GM18951 (cell line): ENCODE data around the gene POLR3GL.

ENCODE experiments used
- POLR2A ChIP-seq: IDR thresholded peaks from 4 replicates; pipeline ENCODE4 v1.6.1; 2011; ENCODE audit warnings: mild to moderate bottlenecking; ENCODE audit not compliant: insufficient read length, insufficient read depth; ENCODE audit errors: extremely low read depth
- in situ Hi-C: fragments of 300-500 bp; cut with MboI; formaldehyde crosslinking; loops from one replicate; pipeline ENCODE4 v1.12.0; 2022; ENCODE audit warnings: low sequenced_read_pairs, mixed read lengths, inconsistent platforms; ENCODE audit not compliant: unreplicated experiment

The POLR3GL gene

GRCh38 chr1:145956781-145957442 lies 7.6 kb upstream of the POLR3GL start:
- in situ Hi-C loops: no loop called here
- TF ChIP-seq POLR2A: no peak

- peak; percentile 79 for TF ChIP-seq POLR2A
- in situ Hi-C loops: no loop called here
These were observed 6.8 kb upstream of the POLR3GL start, which contains the start of gene LIX1L for GRCh38 chr1:145957443-145958319. TSS of gene LIX1L (minus strand) at chr1:145958017. CDS start at chr1:145957927, 90 bp downstream.

GRCh38 chr1:145958734-145959133 lies 5.8 kb upstream of the POLR3GL start:
- TF ChIP-seq POLR2A: no peak
- in situ Hi-C loops: no loop called here

GRCh38 chr1:145959333-145959732 lies 5.2 kb upstream of the POLR3GL start:
- in situ Hi-C loops: no loop called here
- TF ChIP-seq POLR2A: no peak

- no peak for TF ChIP-seq POLR2A
- in situ Hi-C loops: no loop called here
These were observed 4.5 kb upstream of the POLR3GL start for GRCh38 chr1:145959957-145960467.

GRCh38 chr1:145960468-145961108 lies 3.9 kb upstream of the POLR3GL start:
- TF ChIP-seq POLR2A: peak; percentile 48
- in situ Hi-C loops: no loop called here

- no peak for TF ChIP-seq POLR2A
- in situ Hi-C loops: no loop called here
These were observed 3.4 kb upstream of the POLR3GL start for GRCh38 chr1:145961109-145961424.

GRCh38 chr1:145961425-145962156 lies 2.9 kb upstream of the POLR3GL start:
- TF ChIP-seq POLR2A: no peak
- in situ Hi-C loops: no loop called here

- peak; percentile 5 for TF ChIP-seq POLR2A
- in situ Hi-C loops: no loop called here
These were observed 2.1 kb upstream of the POLR3GL start for GRCh38 chr1:145962157-145963102.

GRCh38 chr1:145963265-145964019 lies 1.0 kb upstream of the POLR3GL start:
- in situ Hi-C loops: no loop called here
- TF ChIP-seq POLR2A: no peak

GRCh38 chr1:145965119-145965744 lies 742 bp downstream of the POLR3GL start:
- no peak for TF ChIP-seq POLR2A
- in situ Hi-C loops: no loop called here
